HepG2 (cell line): ENCODE data around the gene KRTAP5-6. TPM values are rescaled to one million over a fixed set of nuclear protein-coding genes. Genes with fewer than 3 reads are reported as not detected.

ENCODE experiments used
- ARID3A ChIP-seq: IDR thresholded peaks from 2 replicates; pipeline ENCODE4 v1.6.1; 2012; ENCODE audit warnings: low read depth, low read length, improper control_type of control experiment
- CCDC6 ChIP-seq: sonication (generic); formaldehyde crosslinking; IDR thresholded peaks from 2 replicates; pipeline ENCODE4 v1.8.1; 2022; ENCODE audit warnings: mild to moderate bottlenecking, missing genetic modification reagents, moderate library complexity
- CEBPG ChIP-seq: IDR thresholded peaks from 2 replicates; pipeline ENCODE4 v1.6.1; 2016
- MBNL3 ChIP-seq: fragments of 250-450 bp; sonication (Bioruptor Pico); conservative IDR thresholded peaks from 2 replicates; pipeline ENCODE4 v1.8.0; 2022; ENCODE audit warnings: mild to moderate bottlenecking, inconsistent platforms
- POGK ChIP-seq: sonication (generic); formaldehyde crosslinking; conservative IDR thresholded peaks from 2 replicates; pipeline ENCODE4 v1.8.0; 2022; ENCODE audit warnings: mild to moderate bottlenecking, moderate library complexity, missing genetic modification reagents
- RARA ChIP-seq: IDR thresholded peaks from 2 replicates; pipeline ENCODE4 v1.6.1; 2016; ENCODE audit warnings: missing genetic modification reagents, missing compliant biosample characterization
- REL ChIP-seq: sonication (generic); formaldehyde crosslinking; conservative IDR thresholded peaks from 2 replicates; pipeline ENCODE4 v1.8.0; 2022; ENCODE audit warnings: mild to moderate bottlenecking, missing genetic modification reagents, moderate library complexity
- RFX3 ChIP-seq: IDR thresholded peaks from 2 replicates; pipeline ENCODE4 v1.6.1; 2016; ENCODE audit warnings: missing biosample characterization, missing genetic modification reagents
- RXRA ChIP-seq: sonication (generic); formaldehyde crosslinking; IDR thresholded peaks from 2 replicates; pipeline ENCODE4 v1.5.1; 2020; ENCODE audit warnings: missing genetic modification reagents
- TARDBP ChIP-seq: sonication (generic); formaldehyde crosslinking; IDR thresholded peaks from 2 replicates; pipeline ENCODE4 v1.8.0; 2022; ENCODE audit warnings: mild to moderate bottlenecking, missing genetic modification reagents
- ZBTB21 ChIP-seq: sonication (generic); formaldehyde crosslinking; IDR thresholded peaks from 2 replicates; pipeline ENCODE4 v1.4.0; 2020; ENCODE audit warnings: missing genetic modification reagents
- ZEB1 ChIP-seq: IDR thresholded peaks from 2 replicates; pipeline ENCODE4 v1.6.1; 2012; ENCODE audit warnings: mild to moderate bottlenecking, low read depth, inconsistent platforms; ENCODE audit not compliant: insufficient replicate concordance
- ZNF256 ChIP-seq: sonication (generic); formaldehyde crosslinking; conservative IDR thresholded peaks from 2 replicates; pipeline ENCODE4 v1.4.0; 2020; ENCODE audit warnings: missing genetic modification reagents
- ZNF503 ChIP-seq: sonication (generic); formaldehyde crosslinking; IDR thresholded peaks from 2 replicates; pipeline ENCODE4 v1.4.0; 2020; ENCODE audit warnings: missing genetic modification reagents
- ZSCAN9 ChIP-seq: IDR thresholded peaks from 2 replicates; pipeline ENCODE4 v1.6.1; 2016; ENCODE audit warnings: borderline replicate concordance
- polyA plus RNA-seq, 8 experiments: library from polyadenylated mRNA; depleted of rRNA in 3 of 8; stranded (reverse) in 7 of 8; unstranded in 1 of 8; fragments of >200 nt; fragmentation: Illumina TruSeq in 4 of 8; extraction: Trizol in 4 of 8; gene quantifications; 2 replicates each; pipeline versions ENCODE4 v1.2.1 to v1.2.3, GENCODE V29; 2011 to 2016; ENCODE audit warnings: low read depth in 4 of 8, missing spikeins in 1 of 8, mixed read lengths in 1 of 8; ENCODE audit not compliant: insufficient read depth in 1 of 8
- total RNA-seq, 5 experiments: library from RNA; depleted of rRNA; stranded (reverse); fragments of >200 nt; fragmentation: Illumina TruSeq; extraction: Trizol; gene quantifications; 2 replicates each; pipeline ENCODE4 v1.2.3, GENCODE V29; 2016; ENCODE audit warnings: low read depth in 1 of 5
- TF ChIP-seq, protein P1 (sequence below): sonication (generic); formaldehyde crosslinking; IDR thresholded peaks from 2 replicates; pipeline ENCODE4 v1.4.0; 2020; ENCODE audit warnings: mild to moderate bottlenecking, missing genetic modification reagents, borderline replicate concordance
- TF ChIP-seq, protein P2 (sequence below): sonication (generic); formaldehyde crosslinking; IDR thresholded peaks from 2 replicates; pipeline ENCODE4 v1.5.1; 2020; ENCODE audit warnings: mild to moderate bottlenecking, missing genetic modification reagents, moderate library complexity

The KRTAP5-6 gene
- total and polyA plus RNA-seq, 2 of the 13 experiments (the other 11 are each of a cell fraction or from before 2014, with no cell fraction given) = not detected

DNA sequence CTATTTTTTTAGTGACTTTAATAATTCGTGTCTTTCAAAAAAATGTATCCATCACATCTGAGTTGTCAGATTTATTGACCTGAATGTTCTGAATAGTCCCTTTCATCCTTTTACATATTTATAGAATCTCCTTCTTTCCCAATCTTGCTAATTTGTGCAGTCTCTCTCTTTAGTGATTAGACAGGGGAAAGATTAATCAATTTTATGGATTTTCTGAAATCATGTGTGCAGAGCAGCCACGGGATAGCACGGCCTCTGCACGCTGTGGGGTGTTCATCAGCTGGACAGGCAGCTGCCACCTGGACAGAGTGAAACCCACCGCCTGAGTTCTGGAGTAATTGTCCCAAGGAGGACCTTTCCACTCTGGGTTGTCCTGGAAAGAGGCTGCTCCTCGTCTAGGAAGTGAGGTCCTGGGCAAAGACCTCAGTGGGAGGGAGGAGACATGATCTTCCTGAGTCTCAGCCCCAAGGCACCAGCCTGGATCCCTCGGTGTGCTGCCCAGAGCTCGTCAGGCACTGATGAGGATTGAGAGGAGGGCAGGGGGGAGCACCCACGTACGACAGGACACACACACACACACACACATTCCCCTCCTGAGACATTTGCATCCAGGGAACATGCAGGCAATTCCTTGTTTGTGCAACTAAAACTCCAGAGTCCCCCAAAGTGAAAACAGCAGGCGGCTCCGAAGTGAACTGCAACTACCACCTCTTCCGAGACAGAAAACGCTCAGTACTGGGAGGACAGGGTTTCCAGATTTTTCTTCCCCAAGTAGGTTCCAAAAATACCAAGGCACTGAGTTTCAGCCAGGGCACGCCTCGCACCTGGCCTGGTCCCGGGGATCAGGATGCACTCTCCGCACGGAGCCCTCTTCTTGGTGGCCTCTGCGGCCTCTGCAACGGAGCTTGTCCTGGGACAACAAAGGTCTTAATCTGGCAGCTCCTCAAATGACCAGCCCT is 22.5 kb upstream of the KRTAP5-6 start (continued):
- TF ChIP-seq ZBTB21 (CRISPR knock-in tag) (no peak), RXRA (CRISPR knock-in tag) (peak; percentile 33; the same call in 1 of the 2 replicates), ZNF256 (no peak), ZEB1 (peak; percentile 20), ZSCAN9 (CRISPR knock-in tag) (0 out of 2 replicates have a peak, but pooled peaks have one; percentile 32), RFX3 (no peak), ZNF503 (CRISPR knock-in tag) (peak; percentile 63; the same call in 1 of the 2 replicates), MBNL3 (CRISPR knock-in tag) (no peak), REL (CRISPR knock-in tag) (no peak), CEBPG (CRISPR knock-in tag) (peak; percentile 23; the same call in 1 of the 2 replicates), CCDC6 (peak; percentile 35; the same call in 1 of the 2 replicates), POGK (0 out of 2 replicates have a peak, but pooled peaks have one; percentile 1), RARA (CRISPR knock-in tag) (no peak), ARID3A (peak; percentile 72), TARDBP (CRISPR knock-in tag) (0 out of 2 replicates have a peak, but pooled peaks have one; percentile 11)
- TF ChIP-seq, protein P1, sequence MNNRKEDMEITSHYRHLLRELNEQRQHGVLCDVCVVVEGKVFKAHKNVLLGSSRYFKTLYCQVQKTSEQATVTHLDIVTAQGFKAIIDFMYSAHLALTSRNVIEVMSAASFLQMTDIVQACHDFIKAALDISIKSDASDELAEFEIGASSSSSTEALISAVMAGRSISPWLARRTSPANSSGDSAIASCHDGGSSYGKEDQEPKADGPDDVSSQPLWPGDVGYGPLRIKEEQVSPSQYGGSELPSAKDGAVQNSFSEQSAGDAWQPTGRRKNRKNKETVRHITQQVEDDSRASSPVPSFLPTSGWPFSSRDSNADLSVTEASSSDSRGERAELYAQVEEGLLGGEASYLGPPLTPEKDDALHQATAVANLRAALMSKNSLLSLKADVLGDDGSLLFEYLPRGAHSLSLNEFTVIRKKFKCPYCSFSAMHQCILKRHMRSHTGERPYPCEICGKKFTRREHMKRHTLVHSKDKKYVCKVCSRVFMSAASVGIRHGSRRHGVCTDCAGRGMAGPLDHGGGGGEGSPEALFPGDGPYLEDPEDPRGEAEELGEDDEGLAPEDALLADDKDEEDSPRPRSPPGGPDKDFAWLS (CRISPR knock-in tag) = no peak
- TF ChIP-seq, protein P2, sequence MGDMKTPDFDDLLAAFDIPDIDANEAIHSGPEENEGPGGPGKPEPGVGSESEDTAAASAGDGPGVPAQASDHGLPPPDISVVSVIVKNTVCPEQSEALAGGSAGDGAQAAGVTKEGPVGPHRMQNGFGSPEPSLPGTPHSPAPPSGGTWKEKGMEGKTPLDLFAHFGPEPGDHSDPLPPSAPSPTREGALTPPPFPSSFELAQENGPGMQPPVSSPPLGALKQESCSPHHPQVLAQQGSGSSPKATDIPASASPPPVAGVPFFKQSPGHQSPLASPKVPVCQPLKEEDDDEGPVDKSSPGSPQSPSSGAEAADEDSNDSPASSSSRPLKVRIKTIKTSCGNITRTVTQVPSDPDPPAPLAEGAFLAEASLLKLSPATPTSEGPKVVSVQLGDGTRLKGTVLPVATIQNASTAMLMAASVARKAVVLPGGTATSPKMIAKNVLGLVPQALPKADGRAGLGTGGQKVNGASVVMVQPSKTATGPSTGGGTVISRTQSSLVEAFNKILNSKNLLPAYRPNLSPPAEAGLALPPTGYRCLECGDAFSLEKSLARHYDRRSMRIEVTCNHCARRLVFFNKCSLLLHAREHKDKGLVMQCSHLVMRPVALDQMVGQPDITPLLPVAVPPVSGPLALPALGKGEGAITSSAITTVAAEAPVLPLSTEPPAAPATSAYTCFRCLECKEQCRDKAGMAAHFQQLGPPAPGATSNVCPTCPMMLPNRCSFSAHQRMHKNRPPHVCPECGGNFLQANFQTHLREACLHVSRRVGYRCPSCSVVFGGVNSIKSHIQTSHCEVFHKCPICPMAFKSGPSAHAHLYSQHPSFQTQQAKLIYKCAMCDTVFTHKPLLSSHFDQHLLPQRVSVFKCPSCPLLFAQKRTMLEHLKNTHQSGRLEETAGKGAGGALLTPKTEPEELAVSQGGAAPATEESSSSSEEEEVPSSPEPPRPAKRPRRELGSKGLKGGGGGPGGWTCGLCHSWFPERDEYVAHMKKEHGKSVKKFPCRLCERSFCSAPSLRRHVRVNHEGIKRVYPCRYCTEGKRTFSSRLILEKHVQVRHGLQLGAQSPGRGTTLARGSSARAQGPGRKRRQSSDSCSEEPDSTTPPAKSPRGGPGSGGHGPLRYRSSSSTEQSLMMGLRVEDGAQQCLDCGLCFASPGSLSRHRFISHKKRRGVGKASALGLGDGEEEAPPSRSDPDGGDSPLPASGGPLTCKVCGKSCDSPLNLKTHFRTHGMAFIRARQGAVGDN (CRISPR knock-in tag) = peak; percentile 94
